HG03103 (cell line): ENCODE results near the gene SPTAN1.
"Not testable (repeated sequence)": the region's sequence is repeated elsewhere in the genome, so short reads cannot be mapped to it uniquely, and the experiment has no call there.

ENCODE experiments used
- ATAC-seq: cut with Tn5 transposase; IDR thresholded peaks from one replicate; pipeline ENCODE4 v1.9.1; 2021; ENCODE audit warnings: low read depth; ENCODE audit not compliant: unreplicated experiment

Gene SPTAN1

GRCh38 chr9:128656416-128657343, 104.3 kb downstream of the SPTAN1 start, which contains the start of gene DYNC2I2:
Gene DYNC2I2, minus strand, starts transcription at chr9:128656847. Its CDS starts 121 bp downstream, at chr9:128656726.
- ATAC-seq = peak; percentile 55

GRCh38 chr9:128657344-128657704, 104.9 kb downstream of the SPTAN1 start:
- ATAC-seq = no peak

- no peak for ATAC-seq
Measured at GRCh38 chr9:128657796-128658195, 105.4 kb downstream of the SPTAN1 start.

- not testable (repeated sequence) for ATAC-seq
Measured at GRCh38 chr9:128666481-128666941, 114.1 kb downstream of the SPTAN1 start.

- ATAC-seq = no peak
Measured at GRCh38 chr9:128669786-128670185, 117.4 kb downstream of the SPTAN1 start.

- ATAC-seq = no peak
Measured at GRCh38 chr9:128675382-128675781, 123.0 kb downstream of the SPTAN1 start.

- ATAC-seq = no peak
Measured at GRCh38 chr9:128677794-128678193, 125.4 kb downstream of the SPTAN1 start.
